ENCODE data around the gene PTPRN2. TPM values are rescaled to one million over a fixed set of nuclear protein-coding genes. Genes with fewer than 3 reads are reported as not detected.

The PTPRN2 gene
- total and polyA plus RNA-seq, 2 of the 8 experiments (the other 6 are each of a cell fraction or from before 2014, with no cell fraction given), result 2.6 to 4.5 TPM

- H3K4ac ChIP-seq (replicated peaks; ENCODE audit: insufficient read length, low read depth, low read length), result no peak overlapping the region
- peaks cover 0 to 12% of the 10 kb centered on the region in 2 experiments for H4K20me1 ChIP-seq (replicated peaks in 1 of 2; ENCODE audit: control insufficient read depth in 1 of 2, insufficient read depth in 2 of 2, low read length in 2 of 2)
- H3K36me3 ChIP-seq (ENCODE audit: control insufficient read depth in 2 of 4, insufficient read depth in 4 of 4, low read length in 3 of 4), result peaks cover 0 to 8% (median 0%) of the 10 kb centered on the region in 4 experiments; a peak in 1 of 8 replicates
- H3K9ac ChIP-seq (replicated peaks in 1 of 4; ENCODE audit: extremely low read depth in 1 of 4, low read depth in 3 of 4, low read length in 3 of 4), result no peak overlapping the region
- peaks cover 33 to 76% of the 10 kb centered on the region in 2 experiments for H3K9me3 ChIP-seq (ENCODE audit: insufficient read depth in 2 of 2, low read depth in 1 of 2, low read length in 1 of 2)
- no peak overlapping the region for H3K4me2 ChIP-seq (ENCODE audit: insufficient read depth in 1 of 2, low read depth in 2 of 2, low read length in 2 of 2)
- H3K4me1 ChIP-seq (replicated peaks in 1 of 4; ENCODE audit: control insufficient read depth in 3 of 4, insufficient read depth in 4 of 4, low read length in 3 of 4), result peaks cover 0 to 3% (median 0%) of the 10 kb centered on the region in 4 experiments; a peak in 1 of 7 replicates
- no peaks in the 10 kb centered on the region for H3K27me3 ChIP-seq (replicated peaks in 1 of 4; ENCODE audit: control insufficient read depth in 3 of 4, extremely low read depth in 1 of 4, insufficient read depth in 3 of 4, low read length in 3 of 4)
- H3K18ac ChIP-seq (ENCODE audit: extremely low read depth, low read length), result no peak overlapping the region
- DNase-seq (ENCODE audit: low read depth in 1 of 2, low spot score in 2 of 2) (no peak), FAIRE-seq (no peak)
- H2AFZ ChIP-seq (ENCODE audit: low read length), result no peak overlapping the region
- ChIA-PET POLR2A (ENCODE audit: partially characterized antibody) (no interaction called here), CTCF (ENCODE audit: partially characterized antibody) (interaction anchor here (1.3 to 1.7 kb wide), 2 partner anchors 25 to 94 kb away, joined by 3 to 4 read pairs; no protein-coding TSS in a partner anchor)
- WGBS, 2 experiments (ENCODE audit: extremely low coverage in 1 of 2, insufficient coverage in 1 of 2, insufficient read length in 1 of 2, insufficient replicate concordance in 2 of 2, low coverage in 1 of 2, low lambda C conversion rate in 2 of 2, missing lambda C conversion rate in 1 of 2), result 88% methylated on average over 19 of the region's 20 CpGs; no CpG with 5 or more reads in 1 of the 2 experiments
- H3K4me3 ChIP-seq (ENCODE audit: extremely low read depth in 1 of 4, insufficient read depth in 2 of 4, low read depth in 3 of 4, low read length in 4 of 4), result no peak overlapping the region
- no peak overlapping the region for H2BK20ac ChIP-seq (ENCODE audit: low read length)
- H3K23ac ChIP-seq (ENCODE audit: insufficient read length), result no peak overlapping the region
- no peak overlapping the region for H2BK5ac ChIP-seq (ENCODE audit: low read depth, low read length)
- H3K14ac ChIP-seq (ENCODE audit: insufficient read length), result no peak overlapping the region
- H3K27ac ChIP-seq (ENCODE audit: low read depth, low read length), result no peak overlapping the region
- H3K79me1 ChIP-seq (ENCODE audit: low read depth, low read length), result peaks cover 3% of the 10 kb centered on the region
- no peak overlapping the region for H3K56ac ChIP-seq (replicated peaks; ENCODE audit: insufficient read length, low read depth, low read length)
- H4K8ac ChIP-seq (ENCODE audit: extremely low read depth, insufficient read depth, low read length), result no peak overlapping the region; the same call in 1 of the 2 replicates
- H4K91ac ChIP-seq (replicated peaks; ENCODE audit: insufficient read length, low read length), result no peak overlapping the region
- peaks cover 12% of the 10 kb centered on the region for H3K23me2 ChIP-seq (ENCODE audit: low read depth, low read length)
- H2BK15ac ChIP-seq (ENCODE audit: low read length), result no peak overlapping the region
- H4K5ac ChIP-seq (ENCODE audit: insufficient read length, low read depth, low read length), result no peak overlapping the region
- no peak overlapping the region for H2AK5ac ChIP-seq (ENCODE audit: low read depth, low read length)
- peaks cover 0 to 9% of the 10 kb centered on the region in 2 experiments; a peak in 2 of 4 replicates for H3K79me2 ChIP-seq (ENCODE audit: control insufficient read depth in 1 of 2, insufficient read depth in 2 of 2, low read length in 2 of 2)
- no peak overlapping the region for H2BK120ac ChIP-seq (replicated peaks; ENCODE audit: low read depth, low read length)
- H2BK12ac ChIP-seq (ENCODE audit: low read depth, low read length), result no peak overlapping the region
- no peak for TF ChIP-seq KDM5A (IDR thresholded peaks at IDR 0.05; ENCODE audit: low read length)
- TF ChIP-seq CBX8 (IDR thresholded peaks at IDR 0.05; ENCODE audit: borderline replicate concordance, low read depth, low read length), result no peak
- no peak for TF ChIP-seq EP300 (IDR thresholded peaks at IDR 0.05; ENCODE audit: borderline replicate concordance in 1 of 2, low read depth in 2 of 2, low read length in 2 of 2)
- TF ChIP-seq CHD1 (IDR thresholded peaks at IDR 0.05; ENCODE audit: low read depth, low read length), result no peak
- no peak for TF ChIP-seq TAF1 (IDR thresholded peaks at IDR 0.05; ENCODE audit: low read depth, low read length)
- TF ChIP-seq RBBP5 (IDR thresholded peaks at IDR 0.05; ENCODE audit: borderline replicate concordance, low read depth, low read length), result no peak
- TF ChIP-seq TAF7 (optimal IDR thresholded peaks at IDR 0.05; ENCODE audit: borderline replicate concordance, low read depth, low read length), result no peak
- TF ChIP-seq, protein P1, sequence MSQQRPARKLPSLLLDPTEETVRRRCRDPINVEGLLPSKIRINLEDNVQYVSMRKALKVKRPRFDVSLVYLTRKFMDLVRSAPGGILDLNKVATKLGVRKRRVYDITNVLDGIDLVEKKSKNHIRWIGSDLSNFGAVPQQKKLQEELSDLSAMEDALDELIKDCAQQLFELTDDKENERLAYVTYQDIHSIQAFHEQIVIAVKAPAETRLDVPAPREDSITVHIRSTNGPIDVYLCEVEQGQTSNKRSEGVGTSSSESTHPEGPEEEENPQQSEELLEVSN (IDR thresholded peaks at IDR 0.05), result no peak
- no peak for TF ChIP-seq GTF2F1 (IDR thresholded peaks at IDR 0.05; ENCODE audit: borderline replicate concordance, low read depth, low read length)
- no peak for TF ChIP-seq PHF8 (conservative IDR thresholded peaks at IDR 0.05; ENCODE audit: low read depth, low read length)
- no peak for TF ChIP-seq TBP (IDR thresholded peaks at IDR 0.05; ENCODE audit: low read depth, low read length)
Observed at GRCh38 chr7:158260567-158261361, 326.9 kb downstream of the PTPRN2 start.

Measured in H1 (cell line).